HG03378 (cell line): ENCODE results near the gene NFAT5.
"Not testable (repeated sequence)": the region's sequence is repeated elsewhere in the genome, so short reads cannot be mapped to it uniquely, and the experiment has no call there.

ENCODE experiments used
- ATAC-seq: cut with Tn5 transposase; IDR thresholded peaks from one replicate; pipeline ENCODE4 v1.9.1; 2021; ENCODE audit warnings: mild to moderate bottlenecking, moderate library complexity; ENCODE audit not compliant: unreplicated experiment

The NFAT5 gene

GRCh38 chr16:69729030-69729429, 163.3 kb downstream of the NFAT5 start:
- ATAC-seq = not testable (repeated sequence)

- not testable (repeated sequence) for ATAC-seq
These were observed 165.5 kb downstream of the NFAT5 start for GRCh38 chr16:69731280-69731679.

GRCh38 chr16:69732101-69732500, 166.3 kb downstream of the NFAT5 start:
- no peak for ATAC-seq

GRCh38 chr16:69741519-69741918, 175.8 kb downstream of the NFAT5 start:
- no peak for ATAC-seq

GRCh38 chr16:69741951-69742904, 176.5 kb downstream of the NFAT5 start:
- ATAC-seq = no peak

- no peak for ATAC-seq
These were observed 178.8 kb downstream of the NFAT5 start for GRCh38 chr16:69744363-69745231.

GRCh38 chr16:69745232-69745612, 179.5 kb downstream of the NFAT5 start:
- no peak for ATAC-seq

GRCh38 chr16:69745959-69746358, 180.2 kb downstream of the NFAT5 start:
- no peak for ATAC-seq

GRCh38 chr16:69747115-69747514, 181.3 kb downstream of the NFAT5 start:
- no peak for ATAC-seq

GRCh38 chr16:69748694-69749345, 183.1 kb downstream of the NFAT5 start:
- no peak for ATAC-seq

GRCh38 chr16:69754143-69754468, 188.3 kb downstream of the NFAT5 start:
- ATAC-seq = no peak
